ENCODE results near the gene DKK1. TPM values are rescaled to one million over a fixed set of nuclear protein-coding genes. Genes with fewer than 3 reads are reported as not detected.

DKK1 gene
- total and polyA plus RNA-seq, 2 of the 13 experiments (the other 11 are each of a cell fraction or from before 2014, with no cell fraction given) = 123 to 262 TPM

- TF ChIP-seq TBL1XR1 (IDR thresholded peaks at IDR 0.05; ENCODE audit: borderline replicate concordance, low read length, partially characterized antibody) (no peak), ZNF737 (CRISPR knock-in tag; IDR thresholded peaks at IDR 0.05; ENCODE audit: borderline replicate concordance) (no peak), DNMT1 (CRISPR knock-in tag; IDR thresholded peaks at IDR 0.05) (no peak), MED8 (CRISPR knock-in tag; IDR thresholded peaks at IDR 0.05; ENCODE audit: insufficient replicate concordance) (peak; percentile 45), TAF1 (CRISPR knock-in tag; IDR thresholded peaks at IDR 0.05) (peak; percentile 30; the same call in 1 of the 2 replicates), HMG20A (CRISPR knock-in tag; IDR thresholded peaks at IDR 0.05; ENCODE audit: borderline replicate concordance) (no peak; the same call in 1 of the 2 replicates), HOXA5 (CRISPR knock-in tag; IDR thresholded peaks at IDR 0.05) (no peak), ZNF740 (CRISPR knock-in tag; IDR thresholded peaks at IDR 0.05) (no peak), ZEB1 (IDR thresholded peaks at IDR 0.05; ENCODE audit: insufficient replicate concordance, low read depth) (no peak), HNRNPH1 (optimal IDR thresholded peaks at IDR 0.05; ENCODE audit: low read depth, low read length) (no peak), GMEB1 (CRISPR knock-in tag; IDR thresholded peaks at IDR 0.05; ENCODE audit: borderline replicate concordance) (peak; percentile 43; the same call in 1 of the 2 replicates), ZNF34 (CRISPR knock-in tag; IDR thresholded peaks at IDR 0.05; ENCODE audit: borderline replicate concordance) (no peak), ZNF264 (CRISPR knock-in tag; IDR thresholded peaks at IDR 0.05) (0 out of 2 replicates have a peak, but pooled peaks have one; percentile 16), HIVEP1 (CRISPR knock-in tag; IDR thresholded peaks at IDR 0.05) (peak; percentile 79), ZNF282 (IDR thresholded peaks at IDR 0.05; ENCODE audit: partially characterized antibody) (no peak), GLMP (CRISPR knock-in tag; IDR thresholded peaks at IDR 0.05; ENCODE audit: borderline replicate concordance) (no peak), SSRP1 (CRISPR knock-in tag; IDR thresholded peaks at IDR 0.05) (no peak), ZNF33B (CRISPR knock-in tag; IDR thresholded peaks at IDR 0.05) (peak; percentile 59; the same call in 1 of the 2 replicates)
- TF ChIP-seq, protein P1, sequence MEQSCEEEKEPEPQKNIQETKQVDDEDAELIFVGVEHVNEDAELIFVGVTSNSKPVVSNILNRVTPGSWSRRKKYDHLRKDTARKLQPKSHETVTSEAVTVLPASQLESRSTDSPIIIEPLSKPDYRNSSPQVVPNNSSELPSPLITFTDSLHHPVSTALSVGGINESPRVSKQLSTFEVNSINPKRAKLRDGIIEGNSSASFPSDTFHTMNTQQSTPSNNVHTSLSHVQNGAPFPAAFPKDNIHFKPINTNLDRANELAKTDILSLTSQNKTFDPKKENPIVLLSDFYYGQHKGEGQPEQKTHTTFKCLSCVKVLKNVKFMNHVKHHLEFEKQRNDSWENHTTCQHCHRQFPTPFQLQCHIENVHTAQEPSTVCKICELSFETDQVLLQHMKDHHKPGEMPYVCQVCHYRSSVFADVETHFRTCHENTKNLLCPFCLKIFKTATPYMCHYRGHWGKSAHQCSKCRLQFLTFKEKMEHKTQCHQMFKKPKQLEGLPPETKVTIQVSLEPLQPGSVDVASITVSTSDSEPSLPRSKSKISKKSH (CRISPR knock-in tag; IDR thresholded peaks at IDR 0.05; ENCODE audit: borderline replicate concordance) = peak; percentile 74; the same call in 1 of the 2 replicates
- TF ChIP-seq, protein P2, sequence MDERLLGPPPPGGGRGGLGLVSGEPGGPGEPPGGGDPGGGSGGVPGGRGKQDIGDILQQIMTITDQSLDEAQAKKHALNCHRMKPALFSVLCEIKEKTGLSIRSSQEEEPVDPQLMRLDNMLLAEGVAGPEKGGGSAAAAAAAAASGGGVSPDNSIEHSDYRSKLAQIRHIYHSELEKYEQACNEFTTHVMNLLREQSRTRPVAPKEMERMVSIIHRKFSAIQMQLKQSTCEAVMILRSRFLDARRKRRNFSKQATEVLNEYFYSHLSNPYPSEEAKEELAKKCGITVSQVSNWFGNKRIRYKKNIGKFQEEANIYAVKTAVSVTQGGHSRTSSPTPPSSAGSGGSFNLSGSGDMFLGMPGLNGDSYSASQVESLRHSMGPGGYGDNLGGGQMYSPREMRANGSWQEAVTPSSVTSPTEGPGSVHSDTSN (CRISPR knock-in tag; IDR thresholded peaks at IDR 0.05) = no peak; the same call in 1 of the 2 replicates
Observed at GRCh38 chr10:52308251-52309031, 5.6 kb upstream of the DKK1 start (continued).

Data from HepG2 (cell line).